B cell (primary cell): Measurements from ENCODE around the gene HYAL1. TPM values are rescaled to one million over a fixed set of nuclear protein-coding genes. Genes with fewer than 3 reads are reported as not detected.

Source experiments
- ATAC-seq: fragments of 200-7000 bp; cut with Tn5 transposase; one replicate; pipeline ENCODE4 v1.10.0; 2021; ENCODE audit warnings: low read depth, mild to moderate bottlenecking, moderate number of reproducible peaks, moderate library complexity
- CTCF ChIA-PET: fragments of 350-600 bp; sonication (Branson Sonifier 250); formaldehyde crosslinking; loops from one replicate; lab custom pipeline; 2021; ENCODE audit warnings: antibody characterized with exemption, inconsistent platforms; lab: Charles Lee
- POLR2A ChIA-PET: fragments of 350-600 bp; sonication (Branson Sonifier 250); formaldehyde crosslinking; loops from one replicate; lab custom pipeline; 2021; ENCODE audit warnings: antibody characterized with exemption; lab: Charles Lee
- DNase-seq: peaks from one replicate; pipeline ENCODE4 v3.0.0; 2013
- H2AFZ ChIP-seq: 2 replicates; pipeline ENCODE4 v1.6.1; 2012; ENCODE audit warnings: mild to moderate bottlenecking, low read depth, low read length; ENCODE audit not compliant: insufficient read depth, poor library complexity, severe bottlenecking
- H3K27ac ChIP-seq, 2 donors: 1 replicate in 1 of 2; 2 replicates in 1 of 2; pipeline ENCODE4 v1.5.1; 2012 to 2013; ENCODE audit warnings: low read length in 2 of 2, mild to moderate bottlenecking in 2 of 2, moderate library complexity in 1 of 2
- H3K27me3 ChIP-seq, 4 experiments: fragments of 200-600 bp in 1 of 4; sonication (generic) in 1 of 4; replicated peaks in 1 of 4; 1 replicate in 2 of 4; 2 replicates in 2 of 4; pipeline versions ENCODE4 v1.6.1 to v1.7.0; 2013 to 2016; ENCODE audit warnings: low read length in 3 of 4, mild to moderate bottlenecking in 2 of 4, mixed read lengths in 1 of 4, moderate library complexity in 1 of 4; ENCODE audit not compliant: insufficient read depth in 4 of 4, control insufficient read depth in 3 of 4; ENCODE audit errors: control extremely low read depth in 1 of 4
- H3K36me3 ChIP-seq, 2 experiments: replicated peaks in 1 of 2; 1 replicate in 1 of 2; 2 replicates in 1 of 2; pipeline versions ENCODE4 v1.6.1 to v1.7.1; 2013; ENCODE audit warnings: low read length in 1 of 2; ENCODE audit not compliant: insufficient read depth in 2 of 2, control insufficient read depth in 1 of 2; ENCODE audit errors: control extremely low read depth in 1 of 2, extremely low read depth in 1 of 2
- H3K4me1 ChIP-seq, 2 donors: fragments of 200-600 bp in 1 of 2; sonication (generic) in 1 of 2; 1 replicate in 1 of 2; 2 replicates in 1 of 2; pipeline versions ENCODE4 v1.5.1 to v1.6.1; 2013 to 2017; ENCODE audit warnings: low read length in 2 of 2; ENCODE audit not compliant: control insufficient read depth in 2 of 2, insufficient read depth in 2 of 2
- H3K4me2 ChIP-seq: replicated peaks from 2 replicates; pipeline ENCODE3; 2012; ENCODE audit warnings: mild to moderate bottlenecking, low read depth, low read length; ENCODE audit not compliant: poor library complexity, severe bottlenecking
- H3K4me3 ChIP-seq, 5 experiments: fragments of 200-600 bp in 1 of 5; sonication (generic) in 1 of 5; 1 replicate in 3 of 5; 2 replicates in 2 of 5; pipeline versions ENCODE4 v1.5.1 to v1.7.0; 2011 to 2016; ENCODE audit warnings: low read length in 4 of 5, mild to moderate bottlenecking in 4 of 5, low read depth in 2 of 5, control low read depth in 1 of 5, moderate library complexity in 1 of 5; ENCODE audit not compliant: insufficient read depth in 1 of 5; ENCODE audit errors: control extremely low read depth in 1 of 5, extremely low read depth in 1 of 5
- H3K79me2 ChIP-seq: fragments of 200-600 bp; sonication (generic); one replicate; pipeline ENCODE4 v1.6.0; 2016; ENCODE audit warnings: low read length; ENCODE audit not compliant: control insufficient read depth, insufficient read depth
- H3K9ac ChIP-seq: fragments of 200-600 bp; sonication (generic); 2 replicates; pipeline ENCODE4 v1.6.1; 2017; ENCODE audit warnings: mild to moderate bottlenecking, low read length, moderate library complexity
- H3K9me3 ChIP-seq, 3 donors: one replicate each; pipeline versions ENCODE4 v1.6.1 to v1.7.1; 2013; ENCODE audit warnings: low read length in 2 of 3; ENCODE audit not compliant: control insufficient read depth in 2 of 3, insufficient read depth in 1 of 3; ENCODE audit errors: control extremely low read depth in 1 of 3
- H4K20me1 ChIP-seq: 2 replicates; pipeline ENCODE4 v1.6.0; 2012; ENCODE audit warnings: mild to moderate bottlenecking, low read length; ENCODE audit not compliant: insufficient read depth, control insufficient read depth, poor library complexity, severe bottlenecking
- H3K27ac Mint-ChIP-seq: one replicate; pipeline ENCODE4 v1.8.0; 2021; ENCODE audit warnings: mixed read lengths
- H3K27me3 Mint-ChIP-seq: one replicate; pipeline ENCODE4 v1.8.0; 2021; ENCODE audit warnings: mixed read lengths
- H3K4me1 Mint-ChIP-seq: one replicate; pipeline ENCODE4 v1.8.0; 2021; ENCODE audit warnings: mixed read lengths
- H3K4me3 Mint-ChIP-seq: one replicate; pipeline ENCODE4 v1.8.0; 2021; ENCODE audit warnings: mixed read lengths
- H3K9me3 Mint-ChIP-seq: one replicate; pipeline ENCODE4 v1.8.0; 2022; ENCODE audit warnings: mixed read lengths; ENCODE audit not compliant: insufficient read depth
- EZH2 ChIP-seq: IDR thresholded peaks from 2 replicates; pipeline ENCODE4 v1.6.1; 2012; ENCODE audit warnings: borderline replicate concordance, low read depth, mild to moderate bottlenecking, moderate library complexity, low read length; ENCODE audit not compliant: insufficient read depth, poor library complexity, severe bottlenecking
- WGBS: methylation state at CpG from one replicate; pipeline ENCODE4 v1.1.5; 2013; ENCODE audit warnings: missing lambda C conversion rate; ENCODE audit not compliant: insufficient coverage; 5-methylcytosine and 5-hydroxymethylcytosine counted together
- intact Hi-C: fragments of 100-400 bp; cut with micrococcal nuclease; formaldehyde crosslinking; loops from one replicate; pipeline ENCODE4 v1.10.0; 2022
- polyA plus RNA-seq: library from polyadenylated mRNA; depleted of rRNA; stranded (reverse); fragments of >200 nt; gene quantifications from 2 replicates; pipeline ENCODE4 v1.2.3, GENCODE V29; 2012
- total RNA-seq, 2 donors: library from RNA; stranded (reverse); fragments of 120-200 nt in 1 of 2; gene quantifications; 1 replicate in 1 of 2; 2 replicates in 1 of 2; pipeline versions ENCODE4 v1.2.3 to v1.2.4, GENCODE V29; 2013 to 2022
- TF ChIP-seq, protein P1 (sequence below): fragments of 200-600 bp; IDR thresholded peaks from one replicate; pipeline ENCODE4 v1.8.0; 2022; ENCODE audit warnings: antibody characterized with exemption, mild to moderate bottlenecking

Gene HYAL1
- total and polyA plus RNA-seq, 2 donors (not counting 1 experiment from before 2014, with no cell fraction given), result 0.12 to 0.30 TPM

- peak within 1 kb of the TSS; percentile 94 for H2AFZ ChIP-seq
- peaks cover 67% of the 10 kb centered on the region for H3K79me2 ChIP-seq
- peaks cover 1 to 53% of the 10 kb centered on the region in 2 experiments for H3K36me3 ChIP-seq
- Mint-ChIP-seq H3K9me3 (no peaks in the 10 kb centered on the region), H3K27me3 (no peaks in the 10 kb centered on the region), H3K27ac (peak within 1 kb of the TSS; percentile 100), H3K4me1 (peaks cover 52% of the 10 kb centered on the region), H3K4me3 (peak within 1 kb of the TSS; percentile 99)
- H3K27me3 ChIP-seq, result no peaks in the 10 kb centered on the region
- no peaks in the 10 kb centered on the region for H3K9me3 ChIP-seq
- DNase-seq (peak; percentile 98), ATAC-seq (peak; percentile 87)
- TF ChIP-seq, protein P1, sequence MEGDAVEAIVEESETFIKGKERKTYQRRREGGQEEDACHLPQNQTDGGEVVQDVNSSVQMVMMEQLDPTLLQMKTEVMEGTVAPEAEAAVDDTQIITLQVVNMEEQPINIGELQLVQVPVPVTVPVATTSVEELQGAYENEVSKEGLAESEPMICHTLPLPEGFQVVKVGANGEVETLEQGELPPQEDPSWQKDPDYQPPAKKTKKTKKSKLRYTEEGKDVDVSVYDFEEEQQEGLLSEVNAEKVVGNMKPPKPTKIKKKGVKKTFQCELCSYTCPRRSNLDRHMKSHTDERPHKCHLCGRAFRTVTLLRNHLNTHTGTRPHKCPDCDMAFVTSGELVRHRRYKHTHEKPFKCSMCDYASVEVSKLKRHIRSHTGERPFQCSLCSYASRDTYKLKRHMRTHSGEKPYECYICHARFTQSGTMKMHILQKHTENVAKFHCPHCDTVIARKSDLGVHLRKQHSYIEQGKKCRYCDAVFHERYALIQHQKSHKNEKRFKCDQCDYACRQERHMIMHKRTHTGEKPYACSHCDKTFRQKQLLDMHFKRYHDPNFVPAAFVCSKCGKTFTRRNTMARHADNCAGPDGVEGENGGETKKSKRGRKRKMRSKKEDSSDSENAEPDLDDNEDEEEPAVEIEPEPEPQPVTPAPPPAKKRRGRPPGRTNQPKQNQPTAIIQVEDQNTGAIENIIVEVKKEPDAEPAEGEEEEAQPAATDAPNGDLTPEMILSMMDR, result no peak
- TF ChIP-seq EZH2, result no peak
- ChIA-PET CTCF (interaction anchor here (0.7 to 5.3 kb wide), 14 partner anchors 10 to 302 kb away, joined by 3 to 104 read pairs (median 3); partner anchors contain the start of genes HEMK1, HYAL3, NAA80 and RASSF1), POLR2A (interaction anchor here (0.6 to 7.4 kb wide), 9 partner anchors 9 to 997 kb away, joined by 4 to 96 read pairs (median 9); partner anchors contain the start of genes C3orf18, HEMK1, HYAL3 and NAA80)
- under 1% methylated on average over 64 of the region's 64 CpGs for WGBS
- H3K9ac ChIP-seq, result peak within 1 kb of the TSS; percentile 99
- intact Hi-C loops, result loop anchor here (1.0 to 2.0 kb wide), 5 partner anchors 9 to 58 kb away; partner anchors contain the start of genes IFRD2, TMEM115 and TUSC2
- H3K4me3 ChIP-seq, result peak within 1 kb of the TSS; percentile 71 to 98 (median 91)
- H3K27ac ChIP-seq, result peak within 1 kb of the TSS; percentile 85 to 93
- H3K4me1 ChIP-seq, result peaks cover 25 to 41% of the 10 kb centered on the region in 2 donors
- H3K4me2 ChIP-seq, result peak within 1 kb of the TSS; percentile 99
- H4K20me1 ChIP-seq, result peaks cover 62% of the 10 kb centered on the region
These were observed 47.4 kb upstream of the HYAL1 start, which contains the start of the genes CYB561D2 and NPRL2 for GRCh38 chr3:50350527-50351322. CYB561D2 (plus strand) TSS chr3:50350862; CDS start chr3:50351434, 572 bp downstream. NPRL2 (minus strand) TSS chr3:50350775; CDS start chr3:50350652, 123 bp downstream.
